Stimulated activated CD4-positive, alpha-beta T cell treated with anti-CD3 and anti-CD28 coated beads, Interleukin-2, amount 100 ng/mL, for 48 hours (primary cell): ENCODE results near the gene UVRAG.

ENCODE experiments used
- DNase-seq, 2 donors: peaks; one replicate each; pipeline ENCODE4 v3.0.0-alpha.2; 2020

Gene UVRAG

DNA sequence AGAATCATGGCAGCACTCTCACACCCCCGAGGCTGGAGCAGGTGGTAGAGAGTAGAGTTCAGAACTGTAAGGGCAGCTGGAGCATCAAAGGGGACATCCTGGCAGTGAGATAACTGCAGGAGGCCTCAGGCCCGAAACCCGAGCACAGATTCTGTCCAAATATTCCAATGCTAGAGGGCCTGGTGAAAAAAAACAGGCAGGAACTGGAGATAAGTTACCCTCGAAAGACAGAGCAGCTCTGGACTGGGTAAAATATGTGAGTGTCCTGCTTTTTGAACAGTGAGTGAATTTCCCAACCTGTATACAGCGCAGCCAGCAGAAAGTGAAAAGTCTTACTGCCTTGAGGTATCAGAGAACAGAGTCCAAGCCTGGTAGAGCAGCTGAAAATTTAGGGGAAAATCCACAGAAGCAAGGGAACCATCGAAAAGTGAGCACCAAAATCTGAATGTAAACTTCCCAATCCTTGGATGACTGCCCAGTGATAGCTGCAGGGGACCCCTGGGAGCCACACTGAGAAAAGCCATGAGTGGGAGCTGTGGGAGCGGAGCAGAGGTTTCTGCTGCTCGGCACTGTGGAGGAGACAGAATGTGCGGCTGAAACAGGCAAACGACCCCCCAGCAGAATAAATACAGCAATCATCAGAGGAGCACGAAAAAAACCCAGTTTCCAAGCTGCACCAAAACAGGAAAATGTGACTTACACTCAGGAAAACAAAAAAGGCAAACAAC lies 340.7 kb downstream of the UVRAG start:
- no peak for DNase-seq

DNA sequence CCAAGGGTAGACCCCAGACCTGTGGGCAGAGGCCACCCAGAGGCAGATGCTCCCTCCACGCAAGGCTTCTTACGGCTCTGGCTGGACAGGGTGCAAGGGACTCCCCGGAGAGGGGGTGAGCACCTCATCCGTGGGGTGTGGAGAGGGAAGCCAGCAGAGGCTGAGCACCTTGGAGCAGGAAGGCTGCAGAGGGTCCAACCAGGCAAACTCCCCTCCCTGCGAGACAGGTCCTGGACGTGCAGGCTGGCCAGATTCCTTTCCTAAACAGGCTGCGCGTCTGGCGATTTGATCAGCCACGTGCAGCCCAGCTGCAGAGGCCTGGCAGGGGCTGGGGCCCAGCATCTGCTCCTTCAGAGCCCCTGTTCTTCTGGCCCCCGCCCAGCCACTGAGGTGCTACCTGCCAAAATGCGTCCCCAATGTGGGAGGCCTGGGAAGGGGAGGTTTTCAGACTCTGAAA lies 342.0 kb downstream of the UVRAG start:
- no peak for DNase-seq

DNA sequence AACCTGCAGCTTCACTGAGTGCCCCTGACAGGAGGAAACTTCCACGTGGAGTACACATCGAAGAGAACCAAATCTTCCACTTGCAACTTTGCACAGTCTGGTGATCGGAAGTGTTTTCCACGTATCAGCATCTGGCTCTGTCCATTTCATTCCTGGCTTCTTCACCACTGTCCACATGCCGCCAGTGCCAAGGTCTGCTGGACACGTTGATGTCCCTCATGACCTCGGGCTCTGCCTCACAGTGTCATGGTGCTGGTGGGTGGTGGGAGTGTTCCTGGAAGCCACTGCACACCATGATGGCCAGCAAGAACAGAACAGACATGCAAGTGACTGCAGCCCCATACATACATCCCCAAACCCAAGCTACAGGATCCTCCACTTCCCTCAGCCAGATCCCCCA lies 342.9 kb downstream of the UVRAG start:
- no peak for DNase-seq

DNA sequence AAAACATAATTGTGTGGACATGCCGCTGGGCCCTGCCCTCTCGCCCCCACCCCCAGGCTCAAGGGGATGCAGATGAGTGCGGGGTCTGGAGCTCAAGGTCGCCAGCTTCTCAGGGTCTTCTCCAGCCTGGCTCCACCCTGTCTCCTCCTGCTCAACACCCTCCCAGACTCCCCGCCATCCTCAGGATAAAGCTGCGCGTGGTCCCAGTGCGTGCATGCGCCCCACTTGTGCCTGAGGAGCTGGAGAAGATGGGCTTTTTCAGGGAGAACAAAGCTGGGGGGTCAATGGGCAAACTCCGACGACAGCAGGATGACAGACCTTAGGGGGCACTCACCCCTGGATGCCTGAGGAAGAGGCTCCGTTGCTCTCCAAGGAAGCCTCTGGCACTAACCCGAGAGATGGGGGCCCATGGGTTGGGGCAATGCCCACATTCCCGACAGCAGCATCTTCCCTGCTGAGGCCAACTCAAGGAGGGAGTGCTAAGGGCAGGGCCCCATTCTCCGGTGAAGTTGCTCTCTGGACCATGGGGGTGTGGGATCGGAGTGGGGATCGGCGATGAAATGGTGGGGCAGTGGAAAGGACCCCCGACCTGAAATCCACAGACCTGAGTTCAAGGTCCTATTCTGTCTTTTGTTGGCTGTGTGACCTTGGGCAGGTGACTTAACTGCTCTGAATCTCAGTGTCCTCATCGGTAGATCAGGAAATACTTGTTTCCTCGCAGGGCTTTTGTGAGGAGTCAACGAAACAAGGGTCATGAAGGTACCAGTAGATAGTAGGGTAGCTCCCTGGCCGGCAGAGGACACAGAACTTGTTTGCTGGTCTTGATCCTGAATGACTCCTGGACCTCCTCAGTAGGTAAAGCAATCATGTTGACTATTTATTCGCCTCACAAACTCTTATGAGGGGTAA lies 343.6 kb downstream of the UVRAG start:
- DNase-seq: no peak

DNA sequence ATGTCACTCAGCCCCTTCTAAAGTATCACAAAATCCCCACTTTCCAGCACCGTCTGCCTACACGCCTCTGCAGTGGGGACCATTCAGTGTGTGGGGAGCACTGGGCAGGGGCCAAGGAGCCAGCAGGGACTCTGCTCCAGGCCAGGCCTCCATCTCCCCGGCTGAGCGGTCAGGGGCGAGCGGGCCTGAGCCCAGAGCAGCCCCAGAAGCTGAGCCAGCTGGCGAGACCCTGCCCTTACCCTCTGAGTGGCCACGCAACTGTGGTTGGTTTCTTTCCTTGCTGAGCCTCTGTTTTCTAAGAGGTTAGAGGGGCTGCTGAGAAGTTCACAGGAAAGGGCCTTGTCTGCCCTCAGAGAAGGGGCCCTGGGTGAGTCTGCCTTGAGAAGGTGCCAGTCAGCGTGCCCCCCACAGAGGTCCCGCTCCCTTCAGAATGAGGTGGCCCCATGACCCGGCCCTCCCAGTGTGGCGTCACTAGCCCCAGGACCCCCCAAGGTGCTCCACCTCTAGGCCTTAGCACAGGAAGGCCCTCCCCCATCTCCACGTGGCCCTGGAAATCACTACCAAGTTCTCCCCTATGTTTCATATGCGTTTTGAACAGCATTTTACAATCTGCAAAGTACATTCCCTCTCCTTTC lies 344.4 kb downstream of the UVRAG start:
- no peak for DNase-seq

DNA sequence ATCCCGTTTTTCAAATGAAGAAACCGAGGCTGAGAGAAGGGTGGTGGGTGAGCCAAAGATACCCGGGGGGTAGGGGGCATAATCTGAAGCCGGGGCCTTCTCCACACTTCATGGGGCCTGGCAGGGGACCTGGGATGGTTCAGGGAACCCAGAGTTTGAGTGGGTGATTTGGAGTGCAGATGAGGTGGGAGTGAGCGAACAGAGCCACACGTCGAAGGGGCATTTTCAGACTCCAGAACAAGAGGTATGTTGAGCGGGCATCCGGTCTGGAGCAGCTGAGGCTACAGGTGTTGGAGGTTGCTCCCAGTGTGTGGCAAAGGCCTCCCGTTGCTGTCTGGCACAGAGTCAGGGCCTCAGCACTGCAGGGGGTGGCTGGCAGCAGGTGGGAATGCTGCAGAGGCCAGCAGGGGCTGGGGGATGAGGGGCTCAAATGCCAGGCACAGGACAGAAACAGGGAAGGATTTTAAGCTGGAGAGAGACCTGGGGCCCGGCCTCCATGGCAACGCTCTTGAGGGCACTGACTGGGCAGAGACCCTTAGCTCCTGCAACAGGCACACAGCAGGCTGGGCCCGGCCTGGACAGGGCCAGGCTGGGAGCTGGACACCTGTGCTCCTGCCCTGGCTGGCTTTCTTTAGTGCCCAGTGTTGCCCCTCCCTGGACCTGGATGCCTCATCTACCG lies 345.1 kb downstream of the UVRAG start:
- DNase-seq: no peak

DNA sequence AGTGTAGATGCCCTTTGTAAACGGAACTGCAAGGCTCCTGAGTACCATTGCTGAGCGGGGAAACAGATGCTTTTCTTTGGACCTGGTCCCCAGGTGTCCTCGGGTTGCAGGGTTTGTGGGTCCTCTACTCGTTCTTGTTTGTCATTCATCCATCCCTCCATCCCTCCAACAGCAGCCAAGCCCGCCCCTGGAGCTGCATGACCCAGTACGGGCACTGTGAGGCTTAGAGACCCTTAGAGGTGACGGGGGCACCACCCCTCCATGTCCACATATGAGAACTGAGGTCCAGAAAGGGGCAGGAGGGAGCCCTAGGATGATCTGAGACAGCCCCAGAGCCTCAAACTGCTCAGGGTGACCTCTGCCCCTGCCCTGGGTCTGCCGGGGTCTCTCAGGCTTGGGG lies 345.8 kb downstream of the UVRAG start:
- no peak for DNase-seq

DNA sequence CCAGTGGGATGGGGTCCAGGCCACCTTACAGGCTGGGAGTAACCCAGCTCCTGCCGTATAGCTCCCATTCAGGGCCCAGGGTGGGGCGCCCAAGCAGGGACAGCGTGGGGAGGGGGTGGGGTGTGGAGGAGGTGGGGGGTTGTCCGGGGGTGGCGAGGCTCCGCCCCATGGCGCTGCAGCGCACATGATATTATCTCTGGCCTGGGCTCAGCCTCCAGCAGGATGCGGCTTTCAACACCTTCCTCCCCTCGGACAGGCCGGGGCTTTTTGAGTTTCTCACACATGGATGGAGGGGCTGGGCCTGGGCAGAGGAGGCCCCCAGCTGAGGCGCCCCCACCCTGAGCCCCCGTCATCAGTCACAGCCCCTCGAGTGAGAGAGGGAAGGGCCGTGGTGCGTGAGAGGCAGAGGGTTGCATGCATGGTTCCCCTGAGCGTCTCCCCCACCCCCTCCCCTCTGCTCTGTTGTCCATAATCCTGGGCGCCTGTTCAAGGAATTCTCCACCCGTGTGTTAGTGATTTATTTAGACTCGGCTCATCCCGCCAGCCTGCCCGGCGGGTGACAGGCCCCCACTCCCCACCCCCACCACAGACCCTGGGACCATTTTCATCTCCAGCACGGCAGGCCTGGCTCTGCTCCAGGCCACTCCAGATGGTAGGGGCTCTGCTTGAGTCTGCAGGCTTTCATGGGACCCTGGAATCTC lies 346.4 kb downstream of the UVRAG start:
- no peak for DNase-seq

DNA sequence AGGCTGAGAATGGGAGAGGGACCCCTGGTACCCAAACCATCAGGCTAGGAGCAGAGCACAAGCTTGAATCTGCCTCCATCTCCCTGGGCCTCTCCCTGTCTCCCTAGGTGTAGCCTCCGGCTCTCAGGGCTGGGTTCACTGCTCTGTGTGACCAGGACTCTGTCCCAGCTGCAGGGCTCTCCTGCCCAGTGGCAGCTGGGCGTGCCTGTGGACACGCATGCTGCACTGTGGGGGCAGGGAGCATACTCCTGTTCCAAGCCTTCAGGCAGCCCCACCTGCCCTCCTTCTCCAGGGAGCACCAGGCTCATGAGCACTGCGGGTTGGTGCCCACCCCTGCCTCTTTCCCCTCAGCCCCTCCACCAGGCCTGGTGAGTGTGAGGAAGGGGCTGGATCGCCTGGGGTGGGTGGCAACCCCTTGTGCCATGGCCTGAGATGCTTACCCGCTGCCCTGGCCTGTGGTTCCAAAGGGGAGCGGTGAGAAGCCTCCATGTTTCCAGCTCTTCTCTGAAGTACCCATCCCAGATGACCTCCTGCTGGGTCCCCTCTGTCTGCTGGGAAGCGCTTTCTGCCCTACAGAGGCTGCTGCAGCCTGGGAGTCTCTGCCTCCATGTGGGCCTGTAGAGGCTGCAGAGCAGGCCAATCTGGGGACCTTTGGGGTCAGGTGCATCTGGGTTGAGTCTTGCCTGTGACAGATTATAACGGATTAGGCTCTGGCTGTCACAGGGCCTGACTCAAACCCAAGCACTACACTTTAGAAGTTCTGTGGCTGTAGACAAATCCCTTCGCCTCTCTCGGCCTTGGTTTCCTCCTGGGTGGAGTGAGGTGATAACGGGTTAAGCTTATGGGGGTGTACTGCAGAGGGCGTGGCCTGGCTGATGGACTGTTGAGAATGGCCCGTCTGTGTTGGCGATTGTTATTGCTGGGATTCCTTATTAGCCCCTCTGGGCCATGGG lies 347.6 kb downstream of the UVRAG start:
- no peak for DNase-seq

DNA sequence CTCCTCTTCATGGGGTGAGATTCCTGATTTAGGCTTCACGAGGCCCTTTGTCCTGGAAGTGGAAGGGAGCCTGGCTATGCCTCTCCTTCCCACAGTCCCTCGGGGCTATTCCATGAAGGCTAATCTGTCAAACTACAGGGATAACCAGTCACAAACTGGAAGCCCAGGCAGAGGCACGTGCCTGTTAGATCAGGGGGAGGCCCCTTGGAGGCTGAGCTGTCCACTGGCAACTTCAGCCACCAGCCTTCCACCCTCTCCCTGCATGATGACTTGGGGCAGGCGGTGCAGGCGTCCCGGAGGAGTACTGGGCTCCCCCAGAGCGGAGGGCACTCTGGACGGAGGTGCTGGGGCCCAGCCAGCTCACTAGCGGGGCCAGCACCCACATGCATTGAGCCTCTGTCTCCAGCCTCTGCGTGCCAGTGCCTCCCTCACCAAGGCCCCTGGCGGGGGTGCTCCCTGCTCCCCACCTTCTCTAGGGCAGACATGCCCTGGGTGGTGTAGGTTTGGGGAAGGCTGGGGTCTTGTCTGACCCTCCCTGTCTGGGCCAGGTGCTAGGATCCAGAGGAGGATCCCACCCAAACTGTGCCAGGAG lies 348.4 kb downstream of the UVRAG start:
- DNase-seq: no peak

DNA sequence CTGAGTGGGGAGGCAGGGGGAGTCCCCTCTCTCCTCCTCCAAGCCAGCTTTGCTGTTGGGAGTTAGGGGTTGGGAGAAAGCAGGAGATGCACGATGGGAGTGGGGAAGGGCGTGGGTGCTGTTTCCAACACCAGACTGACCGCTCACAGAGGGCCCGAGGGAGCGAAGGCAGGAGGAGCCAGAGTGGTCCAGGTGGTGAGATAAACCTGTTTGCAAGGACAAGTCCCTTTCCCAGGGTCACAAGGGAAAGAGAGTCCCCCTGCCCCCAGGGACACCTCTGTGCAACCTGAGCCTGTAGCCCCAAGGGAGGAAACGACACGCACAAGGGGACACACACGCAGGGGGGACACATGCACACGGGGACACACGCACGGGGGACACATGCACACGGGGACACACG lies 349.1 kb downstream of the UVRAG start:
- DNase-seq: no peak

DNA sequence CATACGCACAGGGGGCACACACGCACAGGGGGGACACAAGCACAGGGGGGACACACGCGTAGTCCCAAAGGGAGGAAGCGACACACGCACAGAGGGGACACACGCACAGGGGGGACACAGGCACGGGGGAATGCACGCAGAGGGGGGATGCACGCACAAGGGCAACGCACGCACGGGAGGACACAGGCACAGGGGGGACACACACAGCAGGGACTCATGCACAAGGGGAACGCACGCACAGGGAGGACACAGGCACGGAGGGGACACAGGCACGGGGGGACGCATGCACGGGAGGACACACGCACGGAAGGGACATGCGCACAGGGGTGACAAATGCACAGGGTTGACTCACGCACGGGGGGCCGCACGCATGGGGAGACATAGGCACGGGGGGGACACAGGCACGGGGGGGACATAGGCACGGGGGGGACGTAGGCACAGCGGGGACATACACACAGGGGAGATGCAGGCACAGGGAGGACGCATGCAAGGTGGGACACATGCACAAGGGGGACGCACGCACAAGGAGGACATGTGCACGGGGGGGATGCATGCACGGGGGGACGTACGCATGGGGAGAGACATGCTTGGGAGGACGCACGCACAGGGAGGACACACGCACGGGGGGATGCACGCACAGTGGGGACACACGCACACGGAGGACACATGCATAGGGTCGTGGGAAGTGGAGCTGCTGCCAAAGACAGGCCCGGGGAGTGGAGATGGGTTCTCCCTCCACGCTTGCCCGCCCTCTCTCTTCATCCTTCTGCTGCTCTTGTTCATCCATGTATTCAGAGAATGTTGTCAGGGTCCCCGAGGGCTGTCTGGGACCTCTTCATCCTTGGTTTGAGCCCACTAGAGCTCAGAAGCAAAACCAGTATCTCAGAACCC lies 350.1 kb downstream of the UVRAG start:
- no peak for DNase-seq

DNA sequence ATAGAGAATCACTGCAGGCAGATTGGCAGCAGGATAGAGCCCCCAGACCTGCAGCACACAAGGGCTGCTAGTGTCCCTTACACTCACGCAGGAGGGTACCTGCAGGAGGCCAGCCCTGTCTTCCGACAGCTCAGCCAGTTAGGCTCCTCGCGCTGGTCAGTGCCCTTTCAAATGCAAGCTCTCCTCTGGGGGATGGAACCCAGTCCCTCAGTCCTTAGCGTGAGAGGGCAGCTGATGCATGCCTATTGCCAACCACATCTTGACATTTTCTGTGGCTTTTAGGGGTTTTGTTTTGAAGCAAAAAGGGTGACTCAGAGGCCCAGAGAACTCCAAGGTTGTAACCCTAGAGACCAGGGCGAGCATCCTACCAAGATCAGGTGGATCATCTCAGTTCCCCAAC lies 351.3 kb downstream of the UVRAG start:
- DNase-seq: peak; percentile 7 to 13

DNA sequence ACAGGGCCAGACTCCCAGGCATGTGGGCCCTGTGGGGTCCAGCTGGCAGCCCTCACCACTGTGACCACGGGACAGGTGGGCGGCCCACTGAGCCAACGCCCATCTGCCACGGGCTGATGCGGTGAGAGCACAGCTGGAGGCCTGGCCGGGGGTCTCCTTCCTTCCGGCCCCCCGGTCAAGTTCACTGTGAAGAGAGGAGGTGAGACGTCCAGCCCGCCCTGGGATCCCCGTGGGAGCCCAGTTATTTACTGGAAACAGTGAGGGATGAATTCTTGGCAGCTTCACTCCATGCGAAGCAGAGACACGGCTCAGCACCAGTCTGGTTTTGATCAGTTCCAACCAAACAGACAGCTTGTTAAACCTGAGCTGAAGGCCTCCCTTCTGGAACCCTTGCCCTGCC lies 352.6 kb downstream of the UVRAG start:
- DNase-seq: no peak

DNA sequence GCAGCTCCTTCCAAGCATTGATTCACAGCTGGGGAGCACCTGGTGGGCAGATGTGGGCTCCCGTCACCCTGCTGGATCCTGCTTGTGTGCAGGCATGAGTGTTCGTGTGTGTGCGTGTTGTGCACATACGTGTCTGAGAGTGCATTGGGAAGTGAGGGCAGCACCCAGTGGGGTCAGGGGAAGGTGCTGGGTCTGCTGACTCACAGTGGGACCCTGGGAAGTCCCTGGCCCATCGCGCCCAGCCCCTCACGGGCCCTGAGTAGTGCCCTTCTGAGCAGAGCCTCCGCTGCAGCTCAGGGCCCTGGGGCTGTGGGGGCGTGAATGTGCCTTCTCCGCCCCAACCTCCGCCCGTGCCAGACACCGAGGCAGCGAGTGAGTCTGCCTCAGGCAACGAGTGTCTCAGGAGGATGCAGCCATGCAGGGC lies 354.5 kb downstream of the UVRAG start:
- no peak for DNase-seq

DNA sequence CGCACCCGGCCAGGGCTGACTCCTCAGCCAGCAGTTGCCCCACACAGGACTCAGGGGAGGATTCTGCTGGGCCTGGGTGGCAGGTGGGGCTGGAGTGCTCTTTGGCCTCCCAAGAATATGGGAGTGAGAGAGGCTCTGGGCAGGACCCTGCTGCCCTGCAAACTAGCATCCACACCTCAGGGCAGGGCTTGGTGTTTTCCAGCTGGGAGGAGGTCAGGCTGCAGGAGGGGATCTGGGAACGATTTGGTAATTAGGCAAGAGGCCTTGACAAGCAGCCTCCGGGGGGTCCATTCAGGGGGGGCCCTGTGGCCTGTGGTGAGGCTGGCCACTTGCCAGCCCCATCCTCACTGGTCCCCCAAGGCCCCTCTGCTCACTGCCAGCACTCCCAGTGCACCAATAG lies 355.5 kb downstream of the UVRAG start:
- DNase-seq: no peak

DNA sequence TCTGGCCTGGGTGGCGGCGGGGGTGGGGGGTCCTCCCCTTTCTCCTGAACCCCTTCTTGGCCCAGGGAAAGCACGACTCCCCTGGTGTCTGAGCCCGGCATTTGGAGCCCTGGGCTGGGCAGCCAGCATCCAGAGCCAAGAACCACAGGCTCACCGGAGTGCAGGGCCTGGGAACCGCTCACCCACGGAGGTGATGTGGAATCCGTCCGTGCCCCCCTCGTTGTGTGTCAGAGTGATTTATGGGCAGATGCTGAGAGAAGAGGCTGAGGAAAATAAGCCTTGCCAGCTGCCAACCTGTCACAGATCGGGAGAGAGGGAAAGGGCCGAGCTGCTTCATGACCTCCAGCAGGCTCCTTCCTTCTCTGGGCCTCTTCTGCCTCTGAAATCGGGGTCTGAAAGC lies 357.6 kb downstream of the UVRAG start:
- DNase-seq: no peak

DNA sequence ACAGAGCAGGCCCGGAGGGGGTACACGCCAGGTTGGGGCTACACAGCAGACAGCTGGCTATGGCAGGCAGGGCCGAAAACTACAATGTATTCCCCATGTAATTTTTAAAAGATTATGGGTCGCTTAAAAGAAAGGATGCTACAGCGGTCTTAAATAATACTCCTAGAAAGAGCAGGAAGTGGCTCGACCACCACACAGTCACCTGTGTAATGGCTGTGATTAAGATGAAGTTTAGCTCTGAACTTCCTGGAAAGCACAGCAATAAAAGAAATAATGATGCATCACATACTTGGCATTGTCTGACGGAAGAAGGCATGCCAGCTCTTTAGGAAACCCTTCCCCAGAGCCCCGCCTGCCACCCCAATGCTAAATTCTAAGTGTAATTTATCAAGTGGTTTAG lies 358.7 kb downstream of the UVRAG start:
- no peak for DNase-seq

DNA sequence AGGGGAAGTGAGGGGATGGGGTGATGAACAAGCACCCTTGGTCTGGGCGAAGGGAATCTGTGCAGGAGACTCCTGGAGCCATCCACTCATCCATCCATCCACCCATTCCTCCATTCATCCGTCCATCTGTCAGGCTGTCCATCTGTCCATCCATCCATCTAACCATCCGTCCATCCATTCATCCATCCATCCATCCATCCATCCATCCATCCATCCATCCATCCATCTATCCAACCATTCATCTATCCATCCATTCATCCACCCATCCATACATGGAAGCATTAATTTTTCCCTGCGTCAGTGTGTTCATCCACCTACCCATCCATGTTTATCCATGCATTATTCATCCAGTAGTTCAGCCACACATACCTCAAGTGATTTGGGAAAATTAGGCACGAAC lies 359.3 kb downstream of the UVRAG start:
- DNase-seq: no peak

DNA sequence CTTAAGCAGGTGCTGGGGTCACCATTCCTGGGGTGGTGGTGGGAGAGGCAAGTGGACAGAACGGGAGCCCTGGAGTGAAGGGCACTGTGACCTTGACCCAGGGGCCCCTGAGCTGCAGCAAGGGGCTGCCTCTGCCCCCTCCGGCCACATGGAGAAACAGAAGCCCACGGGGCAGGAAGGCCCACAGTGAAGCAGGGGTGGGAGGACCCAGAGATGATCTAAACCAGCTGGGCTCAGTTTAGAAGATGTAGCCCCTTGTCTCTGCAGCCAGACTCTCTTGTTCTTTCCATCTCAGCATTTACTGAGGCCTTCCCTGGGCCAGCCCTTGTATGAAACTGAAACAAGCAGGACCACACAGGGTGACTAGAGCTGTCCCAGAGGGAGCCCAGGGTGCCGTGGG lies 360.8 kb downstream of the UVRAG start:
- no peak for DNase-seq
